G401 (cell line): ENCODE measurements around the gene GDI1. TPM values are rescaled to one million over a fixed set of nuclear protein-coding genes. Genes with fewer than 3 reads are reported as not detected.
A peak's percentile ranks its signal among the peaks of the same experiment; 100 is the strongest.
"Not testable (repeated sequence)": the region's sequence is repeated elsewhere in the genome, so short reads cannot be mapped to it uniquely, and the experiment has no call there.

Experiments used
- DNase-seq: peaks from one replicate; pipeline ENCODE4 v3.0.0-alpha.2; 2015; ENCODE audit warnings: low spot score
- in situ Hi-C: cut with HindIII; loops from 2 replicates; pipeline ENCODE4 v1.10.0; 2016; ENCODE audit warnings: low sequenced_read_pairs, mixed read lengths
- total RNA-seq: library from RNA; depleted of rRNA; stranded (reverse); fragments of >200 nt; shearing (Covaris generic); gene quantifications from 2 replicates; pipeline ENCODE4 v1.2.3, GENCODE V29; 2014; rRNA removed

The GDI1 gene
- 51.4 and 57.6 TPM in 2 replicates for total RNA-seq

DNA sequence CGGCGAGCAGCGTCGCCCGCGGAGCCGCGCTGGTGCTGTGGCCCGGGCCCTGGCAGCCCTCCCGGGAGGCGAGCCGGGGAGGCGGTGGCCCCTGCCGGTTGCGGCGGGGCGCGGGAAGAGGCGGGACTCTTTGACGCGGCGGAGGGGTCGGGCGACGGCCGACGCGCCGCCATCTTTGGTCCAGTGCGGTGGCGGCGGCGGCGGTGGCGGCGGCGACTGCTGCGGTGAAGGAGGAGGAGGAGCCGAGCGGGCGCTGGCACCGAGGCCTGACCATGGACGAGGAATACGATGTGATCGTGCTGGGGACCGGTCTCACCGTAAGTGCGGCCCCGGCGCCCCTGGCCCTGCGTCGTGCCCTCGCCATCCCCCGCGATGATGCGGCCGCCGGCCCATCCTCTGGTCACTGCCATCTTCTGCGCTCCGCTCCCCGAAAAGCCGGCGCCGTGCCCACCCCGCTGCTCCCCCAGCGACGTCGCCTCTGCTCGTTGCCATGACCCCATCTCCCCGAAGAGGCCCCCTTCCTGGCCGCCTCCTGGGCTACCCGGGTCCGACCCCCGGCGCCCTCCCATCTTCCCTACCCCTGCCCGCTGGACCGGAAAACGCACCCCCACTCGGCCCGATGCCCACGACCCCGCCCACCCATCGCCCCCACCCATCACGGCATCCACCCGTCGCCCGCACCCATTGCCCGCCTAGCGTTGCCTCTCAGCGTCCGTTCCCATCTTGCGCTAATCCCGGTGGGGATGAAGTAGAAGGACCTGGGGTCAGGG lies at the start of gene GDI1:
Gene GDI1, plus strand, starts transcription at position 172 of the 770 bp plus-strand sequence. Its CDS starts 101 bp downstream, at position 273.
- in situ Hi-C loops, result no loop called here
- DNase-seq, result no peak

DNA sequence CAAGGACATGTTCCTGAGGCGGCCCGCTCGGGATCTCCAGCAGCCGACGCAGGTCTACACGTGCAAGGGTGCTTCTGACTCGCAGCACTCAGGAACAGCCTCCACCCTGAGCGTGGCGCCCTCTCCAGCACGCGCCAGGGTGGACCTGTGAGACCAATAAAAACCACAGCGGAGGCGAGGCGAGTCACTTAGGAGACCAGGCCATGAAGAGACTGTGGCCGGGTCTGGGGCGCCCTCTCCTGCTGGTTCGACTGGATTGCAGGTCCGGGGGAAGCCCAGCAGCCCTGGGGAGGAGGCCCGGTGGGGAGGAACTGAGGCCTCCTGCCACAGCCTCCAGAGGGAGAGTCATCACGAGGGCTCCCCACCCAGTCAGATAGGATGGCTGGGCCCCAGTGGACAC lies 48.9 kb upstream of the GDI1 start:
- in situ Hi-C loops, DNase-seq: not testable (repeated sequence)

DNA sequence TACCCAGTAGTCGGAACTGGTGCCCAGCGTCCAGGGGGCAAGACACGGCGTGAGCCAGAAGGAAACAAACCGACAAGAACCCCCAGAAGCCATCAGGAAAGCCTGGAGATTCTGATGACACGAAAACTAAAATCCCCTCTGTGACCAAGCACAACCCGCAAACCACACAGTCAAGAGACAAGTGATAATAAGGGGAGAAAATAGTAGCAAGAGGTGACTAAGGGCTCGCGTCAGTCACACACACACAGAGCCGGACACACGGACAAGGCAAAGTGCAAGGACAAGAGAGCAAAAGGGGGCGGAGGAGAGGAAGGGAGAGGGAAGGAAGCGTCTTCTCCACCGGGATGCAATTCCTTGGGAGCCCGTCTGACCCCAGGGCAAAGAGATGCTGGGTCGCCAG lies 48.3 kb upstream of the GDI1 start:
- in situ Hi-C loops, DNase-seq: not testable (repeated sequence)

DNA sequence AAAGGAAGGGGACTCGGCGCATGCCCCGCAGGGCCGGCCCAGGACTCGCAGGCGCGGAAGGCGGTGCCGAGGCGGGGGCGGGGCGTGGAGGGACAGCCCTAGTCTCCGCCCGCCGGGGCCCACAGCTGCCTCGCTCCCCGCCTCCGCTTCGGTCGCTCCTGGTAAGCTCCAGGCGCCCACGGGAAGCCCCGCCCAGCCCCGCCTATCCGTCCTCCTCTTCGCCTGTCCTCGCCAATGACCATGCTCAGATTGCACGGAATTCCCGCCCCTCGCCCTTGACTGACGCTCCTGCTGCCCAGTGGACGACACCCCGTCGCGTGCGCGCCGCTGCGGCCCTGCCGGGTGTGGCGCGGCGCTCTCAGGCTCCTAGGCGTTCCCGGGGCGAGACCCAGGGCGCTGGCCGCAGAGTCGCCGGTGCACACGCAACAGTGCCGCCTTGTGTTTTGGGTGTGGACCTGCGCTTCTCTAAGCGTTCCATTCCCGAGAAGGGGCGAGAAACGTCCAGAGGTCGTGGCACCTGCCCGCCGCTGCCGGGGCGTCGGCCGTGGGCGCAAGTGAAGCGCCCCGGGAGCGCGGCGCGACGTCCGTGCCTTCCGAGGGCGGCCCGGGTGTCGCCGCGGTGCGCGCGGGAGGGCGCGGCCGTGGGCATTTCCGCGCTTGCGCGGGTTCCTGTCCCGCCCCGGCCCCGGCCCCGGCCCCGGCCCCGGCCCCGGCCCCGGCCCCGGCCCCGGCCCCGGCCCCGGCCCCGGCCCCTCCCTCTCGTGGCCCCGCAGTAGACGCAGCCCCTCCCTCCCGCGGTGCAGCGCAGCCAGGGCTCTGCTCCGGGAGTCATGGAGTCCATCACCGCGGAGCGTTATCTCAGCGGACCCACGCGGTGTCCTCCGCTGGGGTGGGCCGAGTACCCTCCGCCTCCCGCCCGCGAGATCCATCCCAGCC lies 46.9 kb upstream of the GDI1 start:
- in situ Hi-C loops, DNase-seq: not testable (repeated sequence)

DNA sequence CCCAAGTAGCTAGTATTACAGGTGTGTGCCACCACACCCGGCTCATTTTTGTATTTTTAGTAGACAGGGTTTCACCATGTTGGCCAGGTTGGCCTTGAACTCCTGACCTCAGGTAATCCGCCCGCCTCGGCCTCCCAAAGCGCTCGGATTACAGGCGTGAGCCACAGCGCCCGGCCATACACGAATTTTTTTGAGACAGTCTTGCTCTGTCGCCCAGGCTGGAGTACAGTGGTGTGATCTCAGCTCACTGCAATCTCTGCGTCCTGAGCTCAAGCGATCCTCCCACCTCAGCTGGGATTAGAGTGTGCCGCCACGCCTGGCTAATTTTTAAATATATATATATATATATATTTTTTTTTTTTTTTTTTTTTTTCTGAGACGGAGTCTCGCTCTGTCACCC lies 40.6 kb upstream of the GDI1 start:
- in situ Hi-C loops, DNase-seq: not testable (repeated sequence)

DNA sequence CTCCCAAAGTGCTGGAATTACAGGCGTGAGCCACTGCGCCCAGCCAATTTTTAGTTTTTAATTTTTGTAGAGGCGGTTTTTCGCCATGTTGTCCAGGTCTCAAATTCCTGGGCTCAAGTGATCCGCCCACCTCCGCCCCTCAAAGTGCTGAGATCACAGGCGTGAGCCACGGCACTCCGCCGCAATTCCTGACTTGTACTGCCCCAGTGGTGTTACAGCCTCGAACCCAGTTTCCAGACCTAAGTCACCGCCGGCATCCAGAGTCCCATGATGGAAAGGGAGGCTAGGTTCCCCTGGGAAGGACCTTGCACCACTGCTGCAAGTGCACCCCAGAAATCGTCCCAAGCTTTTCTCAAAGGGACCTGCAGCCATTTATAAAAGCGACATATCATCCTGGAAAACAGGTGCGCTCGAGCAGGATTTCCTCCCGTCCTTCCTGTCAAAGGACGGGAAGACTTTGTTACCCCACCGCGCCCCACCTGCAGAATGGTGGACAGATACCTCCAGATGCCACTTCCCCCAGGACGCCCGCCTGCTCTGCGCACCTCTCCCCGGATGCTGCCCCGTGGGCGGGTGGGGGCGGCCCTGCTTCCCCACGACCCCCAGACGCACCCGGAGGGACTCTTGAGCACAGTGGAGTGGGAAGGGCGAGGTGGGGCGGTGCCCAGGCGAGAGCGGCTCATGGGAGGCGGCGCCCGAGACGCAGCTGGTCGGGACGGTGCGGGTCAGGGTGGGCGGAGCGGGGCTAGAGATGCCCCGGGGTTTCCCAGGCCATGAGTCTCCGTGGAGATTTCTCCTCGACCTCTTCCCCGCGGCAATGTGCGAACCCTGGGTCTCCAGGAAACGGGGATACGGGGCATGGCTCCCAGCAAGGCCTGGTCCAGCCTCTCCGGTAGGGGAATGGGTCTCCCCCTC lies 39.7 kb upstream of the GDI1 start:
- in situ Hi-C loops, result no loop called here
- peak; percentile 55 for DNase-seq

DNA sequence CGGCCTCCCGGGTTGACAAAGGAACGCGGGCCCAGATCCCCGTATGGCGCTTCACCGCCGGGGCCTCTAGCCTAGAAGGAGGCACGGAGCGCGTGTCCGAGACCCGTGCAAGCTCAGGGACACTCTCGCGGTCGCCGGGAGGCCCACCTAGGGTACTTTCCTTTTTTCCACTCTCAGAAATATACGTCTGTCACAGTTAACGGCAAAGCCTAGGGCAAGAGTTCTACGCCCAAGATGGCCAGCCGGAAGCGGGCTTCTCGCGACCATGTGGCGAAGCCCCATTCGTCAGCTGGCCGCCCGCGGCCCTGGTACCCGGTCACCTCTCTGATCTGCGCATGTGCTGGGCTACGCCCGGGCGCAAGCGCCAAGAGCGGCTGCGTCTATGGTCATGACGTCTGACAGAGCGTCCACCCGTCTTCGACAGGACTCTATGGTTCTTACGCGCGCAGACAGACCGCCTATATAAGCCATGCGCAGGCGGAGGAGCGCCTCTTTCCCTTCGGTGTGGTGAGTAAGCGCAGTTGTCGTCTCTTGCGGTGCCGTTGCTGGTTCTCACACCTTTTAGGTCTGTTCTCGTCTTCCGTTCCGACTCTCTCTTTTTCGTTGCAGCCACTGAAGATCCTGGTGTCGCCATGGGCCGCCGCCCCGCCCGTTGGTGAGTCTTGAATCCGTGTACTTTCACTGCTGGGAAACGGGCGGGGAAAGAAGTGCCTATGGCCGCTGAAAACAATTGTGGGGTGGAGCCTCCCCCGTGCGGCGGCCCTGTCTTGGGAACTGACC lies 38.9 kb upstream of the GDI1 start, which contains the start of gene RPL10:
Gene RPL10, plus strand, starts transcription at position 490 of the 780 bp plus-strand sequence. Its CDS starts 143 bp downstream, at position 633.
- peak; percentile 94 for DNase-seq
- in situ Hi-C loops, result no loop called here

DNA sequence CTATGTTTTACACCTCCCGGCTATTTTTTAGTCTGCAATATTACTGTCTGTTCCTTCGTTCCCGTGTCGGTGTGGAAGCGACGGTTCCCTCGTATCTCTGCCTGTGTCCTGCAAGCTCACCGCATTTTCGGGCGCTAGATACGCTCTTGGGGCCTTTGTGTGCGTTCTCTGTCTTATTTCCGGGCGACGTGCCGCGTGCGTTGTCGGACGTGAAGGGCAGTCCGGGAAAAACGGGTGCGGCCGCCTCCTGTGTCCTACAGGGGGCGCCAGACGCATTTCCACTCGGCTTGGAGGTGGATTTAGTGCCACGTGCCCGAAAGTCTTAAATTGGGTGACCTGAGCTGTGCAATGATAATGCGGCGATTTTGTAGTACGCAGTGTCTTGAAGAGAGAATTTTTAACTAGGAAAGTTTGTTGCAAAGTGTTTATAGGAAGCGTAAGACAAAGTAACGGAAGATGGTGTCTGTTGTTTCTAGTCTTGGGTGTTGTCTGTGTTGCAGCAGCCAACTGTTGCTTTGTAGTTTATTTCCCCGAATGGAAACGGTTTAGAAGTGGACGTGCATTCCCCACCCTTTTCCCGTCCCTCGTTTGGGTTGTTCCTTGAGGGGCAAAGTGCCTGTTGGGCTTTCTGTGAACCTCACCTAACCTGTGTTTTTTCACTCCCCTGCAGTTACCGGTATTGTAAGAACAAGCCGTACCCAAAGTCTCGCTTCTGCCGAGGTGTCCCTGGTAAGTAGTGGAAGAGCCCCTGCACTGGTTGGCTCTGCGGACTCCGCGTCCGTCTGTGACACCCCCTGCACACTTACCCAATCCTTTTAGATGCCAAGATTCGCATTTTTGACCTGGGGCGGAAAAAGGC lies 38.1 kb upstream of the GDI1 start:
- in situ Hi-C loops, result no loop called here
- DNase-seq, result peak; percentile 82

DNA sequence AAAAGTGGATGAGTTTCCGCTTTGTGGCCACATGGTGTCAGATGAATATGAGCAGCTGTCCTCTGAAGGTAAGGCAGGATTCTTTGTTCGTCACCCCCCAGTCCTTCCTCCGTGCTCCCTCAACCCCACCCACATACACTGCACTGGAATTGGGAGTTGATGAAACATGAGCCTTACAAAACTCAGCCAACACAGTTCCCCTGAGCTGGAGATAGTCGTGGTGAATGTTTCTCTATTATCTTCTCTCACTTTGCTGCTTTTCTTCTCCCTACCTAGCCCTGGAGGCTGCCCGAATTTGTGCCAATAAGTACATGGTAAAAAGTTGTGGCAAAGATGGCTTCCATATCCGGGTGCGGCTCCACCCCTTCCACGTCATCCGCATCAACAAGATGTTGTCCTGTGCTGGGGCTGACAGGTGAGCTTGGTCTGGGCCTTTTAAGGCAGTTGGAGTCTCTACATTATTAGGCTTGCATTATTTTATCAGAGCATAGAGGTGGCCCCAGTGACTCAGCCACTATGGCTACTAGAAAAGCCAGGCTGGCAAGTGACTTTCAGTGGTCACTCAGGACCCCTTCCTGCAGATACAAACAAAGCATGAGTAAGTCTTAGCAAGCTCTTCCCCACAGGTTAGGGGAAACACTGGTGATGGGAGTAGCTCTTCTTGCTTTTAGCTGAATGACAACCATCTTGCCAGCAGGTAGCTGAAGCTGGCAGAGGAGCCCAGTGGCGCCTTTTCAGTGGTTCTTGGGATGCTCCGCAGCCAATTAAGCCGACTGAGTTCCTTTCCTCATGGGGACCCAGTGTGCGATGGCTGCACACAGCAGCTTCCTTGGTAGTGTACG lies 37.2 kb upstream of the GDI1 start:
- in situ Hi-C loops, result no loop called here
- DNase-seq, result no peak

DNA sequence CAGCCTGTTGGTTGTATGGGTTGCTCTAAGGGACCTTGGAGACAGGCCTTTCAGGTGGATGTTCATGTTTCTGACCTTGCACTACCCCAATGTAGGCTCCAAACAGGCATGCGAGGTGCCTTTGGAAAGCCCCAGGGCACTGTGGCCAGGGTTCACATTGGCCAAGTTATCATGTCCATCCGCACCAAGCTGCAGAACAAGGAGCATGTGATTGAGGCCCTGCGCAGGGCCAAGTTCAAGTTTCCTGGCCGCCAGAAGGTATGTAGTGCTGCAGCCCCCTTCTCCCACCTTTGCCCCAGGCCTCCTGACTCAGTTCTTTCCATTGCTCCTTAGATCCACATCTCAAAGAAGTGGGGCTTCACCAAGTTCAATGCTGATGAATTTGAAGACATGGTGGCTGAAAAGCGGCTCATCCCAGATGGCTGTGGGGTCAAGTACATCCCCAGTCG lies 36.6 kb upstream of the GDI1 start:
- DNase-seq, in situ Hi-C loops: not testable (repeated sequence)

DNA sequence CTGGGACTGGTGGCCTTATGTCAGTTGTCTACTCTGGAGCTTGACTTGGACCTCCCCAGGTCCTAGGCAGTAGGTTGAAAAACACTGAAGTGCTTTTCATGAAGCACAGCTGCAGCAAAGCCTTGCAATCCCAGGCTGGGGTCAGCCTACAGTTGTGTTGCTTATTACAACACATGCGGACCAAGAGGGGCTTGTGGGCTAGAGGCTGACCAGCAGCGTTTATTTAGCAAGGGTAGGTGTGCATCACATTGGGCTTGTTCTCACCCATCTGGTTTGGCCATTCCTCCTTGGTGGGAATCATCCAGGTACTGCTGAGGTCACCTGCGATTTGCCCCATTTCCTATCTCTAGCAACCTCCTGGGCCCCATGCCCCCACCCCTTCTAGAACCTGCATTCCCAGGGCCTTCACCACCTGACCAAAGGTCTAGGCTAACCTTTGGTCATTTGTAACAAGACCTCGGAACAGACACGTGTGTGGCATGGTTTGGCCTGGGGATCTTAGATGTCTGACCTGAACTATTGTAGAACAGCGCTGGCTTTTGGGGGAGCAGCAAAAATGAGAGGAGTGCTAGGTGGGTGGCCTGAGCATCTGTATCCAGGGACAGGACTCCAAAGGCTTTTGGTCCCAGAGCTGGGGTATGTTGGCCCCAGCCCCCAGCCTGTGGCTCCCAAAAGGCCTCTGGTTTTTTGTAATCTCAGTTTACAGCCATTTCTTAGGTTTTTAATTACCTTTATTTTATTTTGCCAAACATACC lies 35.7 kb upstream of the GDI1 start:
- in situ Hi-C loops, result no loop called here
- no peak for DNase-seq

DNA sequence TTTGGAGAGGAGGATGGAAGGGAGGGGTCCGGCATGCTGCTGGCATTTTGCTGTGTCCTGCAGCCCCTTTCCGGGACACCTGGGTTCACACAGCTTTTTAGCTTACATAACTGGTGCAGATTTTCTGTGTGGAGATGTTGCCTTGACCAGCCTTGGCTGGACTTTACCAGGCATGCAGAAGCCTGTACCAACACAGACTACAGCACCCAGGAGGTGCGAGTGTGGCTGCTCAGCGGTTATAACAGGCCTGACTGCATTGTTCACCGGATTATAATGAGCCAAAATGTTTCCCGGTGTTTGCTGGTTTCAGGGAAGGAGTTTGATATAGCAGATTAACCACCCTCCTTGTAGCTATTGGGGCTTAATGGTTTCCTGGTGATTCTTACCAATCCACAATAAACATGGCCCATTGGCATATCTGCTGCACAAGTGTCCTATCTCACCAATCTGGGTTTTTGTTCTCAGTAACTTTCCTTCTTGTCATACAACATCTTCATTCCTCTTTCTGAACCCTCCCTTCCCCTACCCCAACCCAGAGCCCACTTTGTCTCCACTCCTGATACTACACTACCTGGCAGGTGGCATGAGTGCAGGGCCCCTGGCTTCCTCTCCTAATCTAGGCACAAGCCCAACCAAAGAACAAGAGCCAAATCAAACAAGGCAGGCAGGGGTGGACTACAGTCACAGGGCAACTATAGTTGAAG lies 34.9 kb upstream of the GDI1 start:
- in situ Hi-C loops, result no loop called here

DNA sequence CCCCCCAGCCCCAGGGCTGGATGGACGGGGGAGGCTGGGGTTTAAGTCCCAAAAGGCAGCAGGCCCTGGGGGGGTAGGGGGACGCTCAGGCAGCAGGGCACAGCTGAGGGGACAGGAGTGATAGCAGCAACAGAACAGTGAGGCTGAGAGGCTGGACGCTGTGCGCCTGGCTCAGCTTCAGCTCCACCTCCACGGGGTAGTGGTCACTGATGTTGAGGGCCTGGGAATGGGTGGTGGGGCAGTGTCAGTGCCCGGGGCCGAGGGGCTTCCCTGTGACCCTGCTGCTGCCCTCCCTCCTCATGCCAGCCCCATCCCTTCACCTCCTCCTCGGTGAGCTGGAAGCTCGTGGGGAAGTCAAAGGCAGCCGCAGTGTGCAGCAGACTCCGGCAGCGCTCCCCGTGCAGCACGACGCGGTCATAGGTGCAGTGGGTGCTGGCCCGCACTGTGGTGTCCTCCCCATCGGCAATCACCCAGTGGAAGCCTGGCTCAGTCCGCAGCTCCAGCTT lies 34.3 kb upstream of the GDI1 start:
- DNase-seq, result no peak
- in situ Hi-C loops, result no loop called here

More for the DNA sequence above, 34.9 kb upstream of the GDI1 start:
- DNase-seq, result no peak

DNA sequence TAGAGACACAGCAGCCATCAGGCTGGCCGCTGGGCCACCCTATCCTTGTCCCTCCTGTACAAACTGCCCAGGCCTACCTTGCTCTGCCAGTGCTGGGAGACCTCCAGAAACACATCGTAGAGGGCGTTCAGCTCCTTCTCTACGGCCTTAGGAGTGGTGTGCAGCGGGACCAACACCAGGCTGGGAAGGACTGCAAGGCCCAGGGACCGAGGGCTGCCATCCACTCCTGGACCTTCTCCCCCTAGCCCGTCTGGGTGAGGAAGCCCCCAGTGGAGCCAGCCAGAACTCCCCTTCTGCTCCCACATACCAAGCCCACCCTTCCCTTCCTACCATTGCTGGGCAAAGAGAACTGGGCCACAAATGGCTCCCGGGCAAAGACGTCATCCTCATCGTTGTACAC lies 33.8 kb upstream of the GDI1 start:
- in situ Hi-C loops, result no loop called here
- DNase-seq, result no peak

DNA sequence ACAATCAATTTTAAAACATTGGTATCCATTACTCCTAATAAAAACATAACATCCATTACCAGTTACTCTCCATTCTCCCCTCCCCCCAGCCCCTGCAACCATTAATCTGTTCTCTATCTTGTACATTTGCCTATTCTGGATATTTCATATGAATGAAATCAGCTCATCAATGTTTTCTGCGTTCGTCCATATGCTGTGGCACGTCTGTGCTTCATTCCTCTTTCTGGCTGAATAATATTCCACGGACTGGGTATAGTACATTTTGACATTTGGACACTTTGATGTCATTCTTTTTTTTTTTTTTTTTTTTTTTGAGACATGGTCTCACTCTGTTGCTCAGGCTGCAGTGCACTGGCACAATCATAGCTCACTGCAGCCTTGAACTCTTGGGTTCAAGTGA lies 33.1 kb upstream of the GDI1 start:
- no peak for DNase-seq
- in situ Hi-C loops, result no loop called here
